Erythroblast (primary cell): ENCODE measurements around the gene CDKAL1.

Experiments used
- DNase-seq, 2 experiments: peaks; one replicate each; lab custom pipeline; 2025; lab: John Stamatoyannopoulos, UW
- GATA1 ChIP-seq: IDR thresholded peaks from 2 replicates; pipeline ENCODE4 v1.6.1; 2011; ENCODE audit warnings: low read depth, mild to moderate bottlenecking, control low read depth, low read length, moderate library complexity
- POLR2A ChIP-seq: IDR thresholded peaks from 2 replicates; pipeline ENCODE4 v1.6.1; 2011; ENCODE audit warnings: mild to moderate bottlenecking, low read length

CDKAL1 gene

DNA sequence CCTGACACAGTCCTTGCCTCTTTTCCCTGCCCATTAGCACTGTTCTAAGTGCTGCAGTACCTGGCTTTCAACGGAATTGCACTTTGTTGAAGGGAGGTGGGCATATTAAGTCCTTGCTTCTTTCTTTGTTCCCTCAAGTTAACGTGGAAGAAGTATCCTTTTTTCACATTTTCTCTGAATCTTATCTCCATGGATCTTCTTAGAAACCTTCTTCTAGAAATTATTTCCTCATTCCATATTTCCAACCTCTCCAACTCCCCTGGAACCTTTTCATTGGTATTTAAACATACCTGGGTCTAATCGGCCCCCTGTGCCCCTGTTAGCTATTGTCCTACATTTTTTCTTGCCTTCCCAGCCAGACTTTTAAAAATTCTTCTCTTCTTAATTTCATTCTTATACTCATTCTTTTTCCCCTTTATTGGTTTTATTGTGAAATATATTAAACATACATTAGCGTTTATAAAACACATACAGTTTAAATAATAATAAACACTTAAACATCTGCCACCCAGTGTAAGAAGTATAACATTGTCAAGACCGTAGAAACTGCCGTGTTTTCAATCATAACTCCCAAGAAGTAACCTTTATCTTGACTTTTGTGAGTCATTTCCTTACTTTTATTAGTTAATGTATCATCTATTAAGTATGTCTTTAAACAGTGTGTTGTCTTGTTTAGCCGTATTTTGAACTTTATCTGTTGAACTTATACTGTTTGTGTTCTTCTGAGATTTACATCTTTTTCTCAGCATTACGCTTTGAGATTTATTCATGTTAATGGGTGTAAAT, 118.2 kb downstream of the CDKAL1 start:
- DNase-seq = peak in 1 of 2 experiments; percentile 14
- TF ChIP-seq POLR2A = no peak
- no peak for TF ChIP-seq GATA1

DNA sequence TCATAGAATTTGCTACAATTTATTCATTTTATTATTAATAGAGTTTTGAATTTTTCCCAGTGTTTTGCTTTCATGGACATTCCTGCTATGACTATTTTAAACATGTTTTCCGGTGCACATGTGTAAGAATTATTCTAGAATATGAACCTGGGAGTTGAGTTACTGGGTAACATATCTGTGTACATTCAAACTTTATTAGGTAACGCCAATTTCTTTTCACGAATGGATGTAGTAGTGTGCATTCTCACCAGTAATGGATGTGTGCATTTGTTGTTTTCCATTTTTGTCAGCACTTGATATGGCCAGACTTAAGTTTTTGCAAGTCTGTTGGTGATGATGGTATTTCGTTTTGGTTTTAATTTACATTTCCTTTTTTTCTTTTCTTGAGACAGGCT, 118.8 kb downstream of the CDKAL1 start:
- TF ChIP-seq POLR2A (no peak), GATA1 (no peak)
- no peak for DNase-seq

DNA sequence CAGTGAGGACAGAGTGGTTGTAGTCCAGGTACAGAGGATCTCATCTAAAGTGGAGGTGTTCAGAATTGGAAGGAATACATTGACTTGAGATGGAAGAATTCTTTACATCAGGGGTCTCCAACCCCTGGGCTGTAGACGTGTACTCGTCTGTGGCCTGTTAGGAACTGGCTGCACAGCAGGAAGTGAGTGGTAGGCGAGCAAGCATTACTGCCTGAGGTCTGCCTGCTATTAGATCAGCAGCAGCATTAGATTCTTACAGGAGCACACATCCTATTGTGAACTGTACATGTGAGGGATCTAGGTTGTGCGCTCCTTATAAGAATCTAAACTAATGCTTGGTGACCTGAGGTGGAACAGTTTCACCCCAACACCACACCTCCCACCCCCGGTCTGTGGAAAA, 121.1 kb downstream of the CDKAL1 start:
- DNase-seq = no peak
- TF ChIP-seq GATA1 = no peak

DNA sequence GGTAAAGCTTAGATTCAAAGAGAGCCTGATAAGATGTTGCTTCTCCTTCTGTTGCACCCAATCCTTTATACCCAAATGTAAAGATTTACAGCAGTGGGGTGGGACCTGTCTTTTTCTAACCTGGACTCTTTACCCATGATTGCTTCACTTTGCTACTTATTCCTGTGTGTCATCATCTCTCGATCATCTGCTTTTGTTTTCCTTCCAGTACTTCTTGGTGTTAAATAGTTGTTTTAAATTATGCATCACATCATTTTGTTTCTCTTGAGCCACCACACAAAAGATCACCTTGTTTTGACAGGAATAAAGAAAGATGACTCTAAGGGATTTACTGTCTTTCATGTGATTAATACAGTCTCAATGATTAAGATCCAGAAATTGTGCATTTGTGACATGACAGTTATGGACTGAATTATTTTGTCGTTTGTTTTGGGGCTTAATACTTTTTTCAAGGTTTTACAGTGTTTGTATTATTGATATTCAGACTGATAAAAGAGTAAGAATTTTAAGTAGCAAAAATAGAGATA, 123.1 kb downstream of the CDKAL1 start:
- no peak for DNase-seq
- no peak for TF ChIP-seq GATA1
- no peak for TF ChIP-seq POLR2A

DNA sequence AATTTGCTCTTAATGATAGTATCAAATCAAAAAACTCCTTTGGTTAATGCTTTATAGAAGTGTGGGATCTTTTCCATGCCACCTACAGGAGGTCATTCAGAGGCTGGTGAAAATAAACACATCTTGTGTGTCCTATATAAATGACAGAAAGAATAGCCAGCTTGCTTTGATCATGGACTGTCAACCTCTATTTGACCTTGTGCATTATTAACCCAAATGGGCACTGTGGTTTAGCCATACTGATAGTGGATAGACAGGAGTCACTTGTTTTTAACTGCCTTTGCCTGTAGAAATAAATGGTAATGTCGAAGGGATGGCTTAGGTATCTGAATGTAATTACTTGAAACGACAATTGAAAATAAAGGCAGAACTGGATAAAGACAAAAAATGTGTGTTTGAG, 123.8 kb downstream of the CDKAL1 start:
- TF ChIP-seq POLR2A (no peak), GATA1 (no peak)
- DNase-seq = no peak

DNA sequence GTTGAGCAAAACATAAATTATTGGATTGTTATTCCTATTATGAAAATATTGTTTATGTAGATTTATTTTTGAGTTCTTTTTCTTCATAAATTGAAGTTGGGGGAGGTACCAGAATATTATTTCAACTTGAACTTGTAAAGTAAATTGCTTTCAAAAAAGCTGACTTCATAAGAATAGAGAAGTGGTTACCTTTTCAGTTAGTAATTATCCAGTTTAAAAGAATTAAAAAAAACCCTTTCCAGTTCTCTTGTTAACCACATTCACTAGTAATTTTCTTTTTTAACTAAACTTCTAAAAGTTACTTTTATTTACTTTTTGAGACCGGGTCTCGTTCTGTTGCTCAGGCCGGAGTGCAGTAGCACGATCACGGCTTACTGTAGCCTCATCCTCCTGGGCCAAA, 124.3 kb downstream of the CDKAL1 start:
- TF ChIP-seq GATA1 (no peak), POLR2A (no peak)

DNA sequence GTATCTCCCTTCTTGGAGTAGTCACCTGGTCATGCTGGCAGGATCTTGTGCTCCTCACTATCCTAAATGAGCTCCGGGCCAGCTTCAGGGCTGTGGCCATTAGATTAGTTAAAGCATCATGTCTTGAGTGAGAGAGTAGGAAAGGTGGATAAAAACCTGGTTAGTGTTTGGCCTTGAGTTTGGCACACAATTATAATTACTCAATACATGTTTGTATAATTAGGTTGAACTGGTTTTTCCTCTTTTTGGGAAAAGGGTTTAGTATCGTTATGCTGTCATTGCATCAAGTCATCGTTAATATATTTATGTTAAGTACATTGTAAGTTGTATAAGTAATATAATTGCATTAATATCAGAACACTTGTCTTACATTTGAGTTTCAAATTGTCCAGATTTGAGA, 126.3 kb downstream of the CDKAL1 start:
- no peak for TF ChIP-seq POLR2A
- TF ChIP-seq GATA1 = no peak
- no peak for DNase-seq

More for the DNA sequence above, 124.3 kb downstream of the CDKAL1 start:
- DNase-seq = no peak

DNA sequence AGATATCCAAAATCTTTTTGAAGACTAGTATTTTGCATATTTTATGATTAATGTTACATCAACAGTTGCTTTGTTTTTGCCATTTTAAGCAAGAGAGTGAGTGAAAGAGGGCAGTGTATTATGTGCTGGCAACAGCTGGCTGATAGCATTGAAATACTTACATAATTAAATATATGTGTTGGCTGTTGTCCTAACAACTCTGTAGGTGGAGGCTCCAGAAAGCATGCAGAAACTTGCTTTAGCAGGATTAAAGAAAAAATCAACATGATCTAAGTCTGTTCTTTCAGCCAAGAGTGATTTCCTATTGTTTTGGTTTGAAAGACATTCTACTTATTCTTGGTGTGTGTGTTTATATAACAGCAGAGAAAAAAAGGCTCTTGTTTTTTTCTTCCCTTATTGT, 127.5 kb downstream of the CDKAL1 start:
- no peak for DNase-seq
- no peak for TF ChIP-seq POLR2A
- no peak for TF ChIP-seq GATA1

DNA sequence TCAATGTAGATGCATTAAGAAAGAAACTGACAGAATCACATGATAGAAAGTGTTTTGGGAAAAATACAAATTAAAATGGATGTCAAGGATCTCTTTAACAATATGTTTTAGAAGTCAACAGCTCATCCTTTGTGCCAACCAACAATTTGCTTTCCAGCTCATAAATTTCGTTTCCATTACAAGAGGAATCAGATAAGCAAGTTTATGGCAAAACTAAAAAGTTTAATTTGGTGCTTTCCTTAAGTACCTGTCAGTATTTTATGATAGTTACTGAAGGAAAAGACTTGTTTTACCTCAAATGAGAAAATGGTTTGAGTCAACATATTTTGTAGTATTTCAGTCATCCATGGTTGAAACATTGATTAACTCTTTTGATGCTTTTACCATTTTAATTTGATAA, 130.0 kb downstream of the CDKAL1 start:
- no peak for DNase-seq
- no peak for TF ChIP-seq POLR2A
- no peak for TF ChIP-seq GATA1

DNA sequence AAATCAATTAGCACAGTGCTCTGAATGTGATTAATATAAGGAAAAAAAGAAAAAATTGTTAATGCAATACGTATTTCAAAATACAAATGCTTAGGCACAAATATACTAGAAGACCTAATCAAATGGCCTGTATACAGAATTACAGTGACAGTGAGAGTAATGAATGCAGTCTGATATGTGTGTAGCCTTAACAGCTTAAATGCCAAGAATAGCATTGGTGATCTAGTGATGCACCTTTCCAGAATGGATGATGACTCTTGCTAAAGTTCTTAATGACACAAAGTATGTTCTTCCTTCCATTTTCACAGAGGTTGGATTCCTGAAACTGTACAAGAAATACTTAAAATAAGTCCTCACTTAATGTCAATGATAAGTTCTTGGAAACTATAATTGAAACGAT, 131.0 kb downstream of the CDKAL1 start:
- TF ChIP-seq POLR2A (no peak), GATA1 (no peak)

DNA sequence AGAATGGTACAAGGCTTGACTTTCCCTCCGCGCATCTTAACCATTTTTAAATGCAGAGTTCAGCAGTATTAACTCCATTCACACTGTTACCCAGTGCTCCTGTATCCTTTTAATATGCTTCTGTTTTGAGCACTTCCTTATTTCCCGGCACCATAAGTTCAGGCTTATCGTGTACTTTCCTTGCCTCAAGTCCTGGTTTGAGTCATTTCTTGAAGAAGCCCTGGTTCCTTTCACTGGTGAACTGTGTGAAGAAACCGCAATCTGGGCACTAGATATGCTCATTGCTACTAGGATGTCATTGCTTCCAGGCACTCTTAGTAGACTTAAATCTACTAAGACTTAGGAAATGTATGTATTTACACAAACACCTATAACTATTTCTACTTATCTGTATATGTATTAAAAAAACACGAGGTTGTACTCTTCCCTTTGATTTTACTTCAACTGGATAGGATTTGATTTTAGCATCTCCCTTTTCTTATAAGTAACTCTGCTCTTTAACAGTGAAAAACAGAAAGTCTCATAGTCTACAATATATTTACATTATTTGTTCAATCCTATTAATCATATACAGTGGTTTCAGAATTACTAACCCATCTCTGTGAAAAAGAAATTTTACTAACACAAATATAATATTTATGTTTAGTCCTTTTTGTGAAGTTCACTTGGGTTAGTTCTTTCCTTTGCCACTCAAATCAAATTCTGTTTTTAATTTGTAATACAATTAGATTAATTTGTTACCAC, 135.5 kb downstream of the CDKAL1 start:
- DNase-seq = no peak
- no peak for TF ChIP-seq GATA1
- TF ChIP-seq POLR2A = no peak

More for the DNA sequence above, 131.0 kb downstream of the CDKAL1 start:
- DNase-seq = no peak

DNA sequence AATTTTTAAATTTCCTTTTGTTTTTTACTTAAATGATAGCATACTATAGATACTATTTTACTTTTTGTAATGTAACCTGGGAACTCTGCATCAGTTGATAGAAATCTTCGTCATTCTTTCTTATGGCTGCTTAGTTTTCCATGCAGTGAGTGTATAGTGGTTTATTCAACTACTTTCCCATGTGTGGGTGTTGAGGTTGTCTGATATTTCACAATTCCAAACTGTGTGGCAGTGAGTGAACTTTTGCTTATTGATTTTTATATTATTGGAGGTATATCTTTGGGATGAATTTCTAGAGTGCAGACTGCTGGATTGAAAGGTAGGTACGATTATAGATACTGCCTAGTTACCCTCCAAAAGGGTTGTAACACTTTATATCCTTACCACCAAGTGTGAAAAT, 136.5 kb downstream of the CDKAL1 start:
- no peak for DNase-seq
- TF ChIP-seq POLR2A (no peak), GATA1 (no peak)

DNA sequence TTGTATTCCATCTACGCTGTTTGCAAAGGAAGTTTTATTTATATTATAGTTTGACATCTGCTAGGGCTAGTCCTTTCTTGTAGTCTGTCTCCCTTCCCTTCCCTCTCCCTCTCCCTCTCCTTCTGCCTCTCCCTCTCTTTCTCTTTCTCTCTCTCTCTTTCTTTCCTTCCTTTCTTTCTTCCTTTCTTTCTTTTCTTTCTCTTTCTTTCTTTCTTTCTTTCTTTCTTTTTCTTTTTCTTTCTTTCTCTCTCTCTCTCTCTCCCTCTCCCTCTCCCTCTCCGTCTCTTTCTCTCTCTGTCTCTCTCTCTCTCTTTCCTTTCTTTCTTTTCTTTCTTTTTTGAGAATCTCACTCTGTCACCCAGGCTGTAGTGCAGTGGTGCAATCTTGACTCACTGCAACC, 137.8 kb downstream of the CDKAL1 start:
- TF ChIP-seq GATA1 (no peak), POLR2A (no peak)
- no peak for DNase-seq

DNA sequence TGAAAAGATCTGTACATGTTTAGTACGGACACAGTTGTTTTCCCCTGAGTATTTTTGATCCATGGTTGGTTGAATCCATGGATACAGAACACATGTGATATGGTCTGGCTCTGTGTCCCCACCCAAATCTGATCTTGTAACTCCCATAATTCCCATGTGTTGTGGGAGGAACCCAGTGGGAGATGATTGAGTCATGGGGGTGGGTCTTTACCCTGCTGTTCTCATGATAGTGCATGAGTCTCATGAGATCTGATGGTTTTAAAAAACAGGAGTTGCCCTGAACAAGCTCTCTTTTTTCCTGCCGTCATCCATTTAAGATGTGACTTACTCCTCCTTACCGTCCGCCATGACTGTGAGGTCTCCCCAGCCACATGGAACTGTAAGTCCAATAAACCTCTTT, 139.2 kb downstream of the CDKAL1 start:
- DNase-seq = peak in 1 of 2 experiments; percentile 8
- TF ChIP-seq GATA1 = no peak
- no peak for TF ChIP-seq POLR2A
